SH-SY5Y (cell line): ENCODE data around the gene RBM38.

Experiments
- GATA2 ChIP-seq: IDR thresholded peaks from 2 replicates; pipeline ENCODE4 v1.6.1; 2011; ENCODE audit warnings: mild to moderate bottlenecking, low read depth, low read length
- GATA3 ChIP-seq: IDR thresholded peaks from 2 replicates; pipeline ENCODE4 v1.6.1; 2011; ENCODE audit warnings: low read depth, mild to moderate bottlenecking, low read length, moderate library complexity

DNA sequence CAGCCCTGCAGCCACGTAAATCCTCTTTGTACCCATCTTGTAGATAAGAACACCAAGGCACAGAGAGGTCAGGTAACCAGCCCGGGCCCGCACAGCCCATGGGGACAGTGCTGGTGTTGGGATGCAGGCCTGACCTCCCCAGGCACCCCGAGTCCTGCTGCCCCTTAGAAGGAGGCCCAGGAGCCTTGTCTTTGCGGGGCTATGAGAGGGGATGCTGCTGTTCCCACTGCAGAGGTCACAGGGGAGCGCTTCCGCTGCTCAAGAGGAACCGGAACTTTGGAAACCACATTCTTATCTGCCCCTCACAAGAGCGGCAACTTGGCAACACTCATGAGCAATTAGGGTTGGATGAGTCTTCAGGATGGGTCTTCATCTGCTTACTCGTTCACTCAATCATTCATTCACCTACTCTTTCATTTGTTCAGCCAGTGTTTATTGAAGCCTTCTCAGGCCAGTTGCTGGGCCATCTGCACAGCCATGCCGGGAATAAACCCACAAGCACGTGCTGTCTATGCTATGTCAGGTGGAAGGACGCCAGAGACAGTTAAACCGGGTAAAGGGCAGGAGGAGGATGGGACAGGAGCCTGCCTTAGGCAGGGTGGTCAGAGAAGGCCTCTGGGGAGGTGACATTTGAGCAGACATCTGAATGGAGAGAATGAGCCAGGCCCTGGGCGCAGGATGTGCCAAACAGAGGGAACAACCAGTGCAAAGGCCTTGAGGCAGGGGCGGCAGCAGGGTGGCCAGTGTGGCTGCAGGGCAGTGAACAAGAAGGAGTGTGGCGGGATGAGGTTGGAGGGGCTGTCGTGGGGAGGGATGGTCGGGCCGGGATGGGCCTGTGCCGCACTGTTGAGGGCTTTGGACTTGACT is 60.8 kb downstream of the RBM38 start:
- no peak for TF ChIP-seq GATA3
- TF ChIP-seq GATA2: no peak
